HepG2 (cell line): Measurements from ENCODE around the gene CD300LD. TPM values are rescaled to one million over a fixed set of nuclear protein-coding genes. Genes with fewer than 3 reads are reported as not detected.

ENCODE experiments used
- MAFF ChIP-seq: IDR thresholded peaks from 2 replicates; pipeline ENCODE4 v1.6.1; 2011; ENCODE audit warnings: low read depth, low read length, improper control_type of control experiment
- MNT ChIP-seq: fragments of 450-650 bp; IDR thresholded peaks from 2 replicates; pipeline ENCODE4 v1.6.1; 2016
- NFE2L1 ChIP-seq: sonication (generic); formaldehyde crosslinking; IDR thresholded peaks from 2 replicates; pipeline ENCODE4 v1.4.0; 2020; ENCODE audit warnings: missing genetic modification reagents, mild to moderate bottlenecking, borderline replicate concordance
- ZKSCAN8 ChIP-seq: IDR thresholded peaks from 2 replicates; pipeline ENCODE4 v1.6.1; 2016; ENCODE audit warnings: borderline replicate concordance, missing genetic modification reagents, missing compliant biosample characterization
- ZNF335 ChIP-seq: sonication (generic); formaldehyde crosslinking; IDR thresholded peaks from 2 replicates; pipeline ENCODE4 v1.4.0; 2020; ENCODE audit warnings: missing genetic modification reagents
- ZNF598 ChIP-seq: sonication (generic); formaldehyde crosslinking; IDR thresholded peaks from 2 replicates; pipeline ENCODE4 v1.5.1; 2020; ENCODE audit warnings: mild to moderate bottlenecking, missing genetic modification reagents, borderline replicate concordance
- polyA plus RNA-seq, 8 experiments: library from polyadenylated mRNA; depleted of rRNA in 3 of 8; stranded (reverse) in 7 of 8; unstranded in 1 of 8; fragments of >200 nt; fragmentation: Illumina TruSeq in 4 of 8; extraction: Trizol in 4 of 8; gene quantifications; 2 replicates each; pipeline versions ENCODE4 v1.2.1 to v1.2.3, GENCODE V29; 2011 to 2016; ENCODE audit warnings: low read depth in 4 of 8, missing spikeins in 1 of 8, mixed read lengths in 1 of 8; ENCODE audit not compliant: insufficient read depth in 1 of 8
- total RNA-seq, 5 experiments: library from RNA; depleted of rRNA; stranded (reverse); fragments of >200 nt; fragmentation: Illumina TruSeq; extraction: Trizol; gene quantifications; 2 replicates each; pipeline ENCODE4 v1.2.3, GENCODE V29; 2016; ENCODE audit warnings: low read depth in 1 of 5
- TF ChIP-seq, protein P1 (sequence below): sonication (generic); formaldehyde crosslinking; IDR thresholded peaks from 2 replicates; pipeline ENCODE4 v1.9.0; 2021; ENCODE audit warnings: mild to moderate bottlenecking, missing genetic modification reagents

Gene CD300LD
- total and polyA plus RNA-seq, 2 of the 13 experiments (the other 11 are each of a cell fraction or from before 2014, with no cell fraction given), result not detected

DNA sequence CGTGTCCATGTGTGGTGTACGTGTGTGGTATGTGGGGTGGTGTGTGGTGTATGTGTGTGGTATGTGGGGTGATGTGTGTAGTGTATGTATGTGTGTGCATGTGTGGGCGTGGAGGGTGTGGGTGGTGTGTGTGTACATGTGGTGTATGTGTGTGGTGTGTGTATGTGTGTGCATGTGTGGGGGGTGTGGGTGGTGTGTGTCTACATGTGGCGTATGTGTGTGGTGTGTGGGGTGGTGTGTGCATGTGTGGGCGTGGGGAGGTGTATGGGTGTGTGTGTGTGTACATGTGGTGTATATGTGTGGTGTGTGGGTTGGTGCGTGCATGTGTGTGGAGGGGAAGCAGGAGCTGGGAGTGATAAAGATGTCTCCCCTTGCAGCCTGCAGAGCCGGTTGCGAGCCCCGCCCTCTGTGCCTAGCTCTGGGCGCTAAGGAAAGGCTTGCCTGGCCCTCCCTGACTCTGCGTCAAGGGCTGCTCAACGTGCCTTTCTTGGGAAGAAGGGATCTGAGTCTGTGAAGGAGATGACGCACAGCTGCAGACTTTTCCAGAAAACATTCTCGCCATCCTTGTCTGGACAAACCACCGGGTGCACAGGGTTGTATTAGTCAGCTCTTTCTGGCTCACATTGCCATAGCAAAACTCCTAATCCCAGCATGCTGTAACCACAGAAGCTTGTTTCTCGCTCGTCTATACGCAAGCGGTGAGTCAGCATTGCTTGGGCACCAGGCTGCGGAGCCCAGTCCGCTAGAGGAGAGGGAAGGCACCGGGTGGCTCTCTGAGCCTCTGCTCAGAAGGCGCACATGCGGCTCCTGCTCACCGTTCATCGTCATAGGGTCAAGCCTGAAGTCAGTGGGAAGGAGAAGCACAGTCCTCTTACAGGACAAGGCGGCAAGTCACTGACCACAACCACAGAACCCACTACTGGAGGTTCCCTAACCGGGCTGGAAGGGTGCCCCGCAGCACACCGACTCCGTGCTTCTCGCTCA, 22.8 kb downstream of the CD300LD start (continued):
- TF ChIP-seq, protein P1, sequence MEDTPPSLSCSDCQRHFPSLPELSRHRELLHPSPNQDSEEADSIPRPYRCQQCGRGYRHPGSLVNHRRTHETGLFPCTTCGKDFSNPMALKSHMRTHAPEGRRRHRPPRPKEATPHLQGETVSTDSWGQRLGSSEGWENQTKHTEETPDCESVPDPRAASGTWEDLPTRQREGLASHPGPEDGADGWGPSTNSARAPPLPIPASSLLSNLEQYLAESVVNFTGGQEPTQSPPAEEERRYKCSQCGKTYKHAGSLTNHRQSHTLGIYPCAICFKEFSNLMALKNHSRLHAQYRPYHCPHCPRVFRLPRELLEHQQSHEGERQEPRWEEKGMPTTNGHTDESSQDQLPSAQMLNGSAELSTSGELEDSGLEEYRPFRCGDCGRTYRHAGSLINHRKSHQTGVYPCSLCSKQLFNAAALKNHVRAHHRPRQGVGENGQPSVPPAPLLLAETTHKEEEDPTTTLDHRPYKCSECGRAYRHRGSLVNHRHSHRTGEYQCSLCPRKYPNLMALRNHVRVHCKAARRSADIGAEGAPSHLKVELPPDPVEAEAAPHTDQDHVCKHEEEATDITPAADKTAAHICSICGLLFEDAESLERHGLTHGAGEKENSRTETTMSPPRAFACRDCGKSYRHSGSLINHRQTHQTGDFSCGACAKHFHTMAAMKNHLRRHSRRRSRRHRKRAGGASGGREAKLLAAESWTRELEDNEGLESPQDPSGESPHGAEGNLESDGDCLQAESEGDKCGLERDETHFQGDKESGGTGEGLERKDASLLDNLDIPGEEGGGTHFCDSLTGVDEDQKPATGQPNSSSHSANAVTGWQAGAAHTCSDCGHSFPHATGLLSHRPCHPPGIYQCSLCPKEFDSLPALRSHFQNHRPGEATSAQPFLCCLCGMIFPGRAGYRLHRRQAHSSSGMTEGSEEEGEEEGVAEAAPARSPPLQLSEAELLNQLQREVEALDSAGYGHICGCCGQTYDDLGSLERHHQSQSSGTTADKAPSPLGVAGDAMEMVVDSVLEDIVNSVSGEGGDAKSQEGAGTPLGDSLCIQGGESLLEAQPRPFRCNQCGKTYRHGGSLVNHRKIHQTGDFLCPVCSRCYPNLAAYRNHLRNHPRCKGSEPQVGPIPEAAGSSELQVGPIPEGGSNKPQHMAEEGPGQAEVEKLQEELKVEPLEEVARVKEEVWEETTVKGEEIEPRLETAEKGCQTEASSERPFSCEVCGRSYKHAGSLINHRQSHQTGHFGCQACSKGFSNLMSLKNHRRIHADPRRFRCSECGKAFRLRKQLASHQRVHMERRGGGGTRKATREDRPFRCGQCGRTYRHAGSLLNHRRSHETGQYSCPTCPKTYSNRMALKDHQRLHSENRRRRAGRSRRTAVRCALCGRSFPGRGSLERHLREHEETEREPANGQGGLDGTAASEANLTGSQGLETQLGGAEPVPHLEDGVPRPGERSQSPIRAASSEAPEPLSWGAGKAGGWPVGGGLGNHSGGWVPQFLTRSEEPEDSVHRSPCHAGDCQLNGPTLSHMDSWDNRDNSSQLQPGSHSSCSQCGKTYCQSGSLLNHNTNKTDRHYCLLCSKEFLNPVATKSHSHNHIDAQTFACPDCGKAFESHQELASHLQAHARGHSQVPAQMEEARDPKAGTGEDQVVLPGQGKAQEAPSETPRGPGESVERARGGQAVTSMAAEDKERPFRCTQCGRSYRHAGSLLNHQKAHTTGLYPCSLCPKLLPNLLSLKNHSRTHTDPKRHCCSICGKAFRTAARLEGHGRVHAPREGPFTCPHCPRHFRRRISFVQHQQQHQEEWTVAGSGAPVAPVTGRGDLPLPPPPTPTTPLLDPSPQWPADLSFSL (CRISPR knock-in tag), result 0 out of 2 replicates have a peak, but pooled peaks have one; percentile 44
- peak; percentile 70 for TF ChIP-seq MNT
- no peak for TF ChIP-seq ZNF335
- TF ChIP-seq ZNF598, result no peak
- no peak for TF ChIP-seq NFE2L1 (CRISPR knock-in tag)
- no peak for TF ChIP-seq ZKSCAN8 (CRISPR knock-in tag)
- TF ChIP-seq MAFF, result 0 out of 2 replicates have a peak, but pooled peaks have one; percentile 16
